NCI-H69 (cell line): ENCODE data around the gene NTPCR.
A peak's percentile ranks its signal among the peaks of the same experiment; 100 is the strongest.

Experiments
- DNase-seq: peaks from one replicate; lab custom pipeline; 2025; lab: John Stamatoyannopoulos, UW

The NTPCR gene

DNA sequence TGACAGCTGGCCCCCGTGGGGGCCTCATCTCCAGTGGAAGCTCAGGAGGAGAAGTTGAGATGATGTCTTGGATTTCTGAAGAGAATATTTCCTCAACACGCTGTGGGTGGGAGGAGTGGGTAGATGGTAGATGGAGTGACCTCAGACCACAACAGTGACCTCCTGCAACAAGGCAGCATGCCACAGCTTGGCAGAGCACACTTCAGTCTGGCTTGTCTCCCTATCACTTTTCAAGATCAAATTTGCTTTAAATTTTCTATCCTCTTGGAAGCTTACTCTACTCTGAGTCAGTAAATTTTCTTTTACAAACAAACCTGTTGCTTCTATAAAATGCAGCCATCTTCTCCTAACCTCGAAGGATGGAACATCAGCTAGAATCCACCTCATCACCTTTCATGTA, 59.7 kb downstream of the NTPCR start:
- no peak for DNase-seq

DNA sequence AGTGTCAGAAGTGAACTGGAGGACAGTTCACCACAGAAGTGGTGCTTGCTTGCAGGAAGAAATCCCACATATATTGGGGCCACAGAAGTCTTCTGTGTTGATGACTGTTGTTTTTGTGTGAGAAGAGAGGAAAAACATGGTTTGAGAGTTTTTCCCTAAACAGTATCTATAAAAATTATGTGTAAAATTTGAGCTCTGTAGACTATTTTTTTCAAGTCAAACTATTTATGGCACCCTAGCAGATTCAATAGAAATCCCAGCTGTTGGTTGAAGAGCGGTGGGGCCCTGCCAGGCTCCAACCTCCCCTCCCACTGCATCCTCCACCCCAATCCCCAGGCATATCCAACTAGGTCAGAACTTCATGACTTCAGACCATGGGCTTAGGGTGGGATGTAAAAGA, 61.6 kb downstream of the NTPCR start:
- no peak for DNase-seq

DNA sequence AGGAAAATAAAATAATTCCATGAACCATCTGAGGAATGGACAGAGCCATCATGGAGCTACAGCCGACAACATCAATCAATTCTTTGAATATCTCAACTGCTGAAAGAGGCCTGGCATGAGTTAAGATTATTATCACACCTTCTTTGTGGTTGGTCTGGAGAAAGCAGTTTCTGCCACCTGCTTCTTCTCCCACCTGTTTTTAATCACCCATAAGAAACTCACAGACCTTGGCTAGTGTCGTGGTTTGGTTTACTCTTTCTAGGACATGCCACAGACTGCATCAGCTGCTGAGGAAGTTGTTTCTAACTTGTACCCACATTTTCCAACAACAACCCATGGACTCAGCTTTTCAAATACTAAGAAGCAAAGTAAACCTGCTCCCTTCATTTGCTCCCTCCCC, 65.6 kb downstream of the NTPCR start:
- no peak for DNase-seq

DNA sequence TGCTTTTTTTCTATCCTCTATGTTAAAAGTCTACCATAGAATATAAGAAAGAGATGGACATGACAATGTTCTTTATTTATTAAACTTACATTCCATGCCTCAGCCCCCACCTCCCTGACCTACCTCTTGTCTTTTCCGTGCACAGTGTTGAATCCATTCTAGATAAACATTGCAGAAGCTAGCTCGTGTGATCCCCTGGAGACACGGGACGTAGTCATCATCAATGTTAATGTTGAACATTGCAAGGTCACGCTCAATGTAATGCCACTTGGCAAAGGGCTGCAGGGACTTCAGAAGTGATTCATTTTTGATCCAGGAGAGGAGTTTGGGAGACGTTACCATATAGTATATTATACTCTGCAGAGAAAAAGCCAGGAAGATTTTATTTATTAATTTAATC, 66.4 kb downstream of the NTPCR start:
- DNase-seq, result no peak

DNA sequence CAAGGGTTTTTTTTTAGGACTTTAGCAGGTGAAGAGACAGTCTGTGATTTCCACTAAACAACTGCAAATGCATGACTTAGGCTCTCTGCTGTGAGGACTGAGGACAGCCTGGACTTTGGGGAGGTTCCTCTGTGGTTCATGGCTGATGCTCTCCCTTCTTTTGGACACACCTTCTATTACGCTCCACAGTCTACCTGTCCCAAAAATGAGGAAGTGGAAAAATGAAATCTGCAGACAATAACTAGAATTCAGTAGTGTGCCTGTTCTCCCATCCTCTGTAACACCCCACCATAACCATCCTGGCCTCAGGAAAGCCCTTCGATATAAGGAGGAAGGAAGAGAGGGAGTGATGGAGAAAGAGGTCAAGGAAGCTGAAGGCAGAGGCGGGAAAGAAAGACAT, 68.7 kb downstream of the NTPCR start:
- no peak for DNase-seq

DNA sequence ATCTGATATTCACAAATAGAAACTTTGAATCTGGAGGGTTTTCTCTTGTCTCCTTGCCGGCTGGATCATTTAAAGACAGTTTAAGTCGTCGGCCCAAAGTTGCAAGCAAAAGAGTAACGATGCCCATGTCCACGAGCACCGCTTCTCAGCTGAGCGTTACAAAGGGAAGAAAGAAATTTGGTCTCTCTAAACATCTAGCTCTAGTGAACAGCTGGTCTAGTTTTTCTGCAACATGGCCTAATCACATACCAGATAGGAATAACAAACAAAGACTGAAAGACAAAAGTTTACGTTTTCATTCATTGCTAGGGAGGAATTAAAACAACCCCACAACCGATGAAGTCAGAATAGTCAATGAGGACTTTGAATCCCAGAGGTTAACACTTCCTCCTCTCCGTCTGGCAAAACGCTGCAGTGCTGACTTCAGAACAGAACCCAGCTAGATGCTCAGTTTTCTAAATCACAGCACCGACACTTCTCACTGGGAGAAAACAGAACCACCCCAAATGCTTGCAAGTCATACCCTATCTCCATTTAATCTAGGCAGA, 69.4 kb downstream of the NTPCR start:
- DNase-seq, result no peak

DNA sequence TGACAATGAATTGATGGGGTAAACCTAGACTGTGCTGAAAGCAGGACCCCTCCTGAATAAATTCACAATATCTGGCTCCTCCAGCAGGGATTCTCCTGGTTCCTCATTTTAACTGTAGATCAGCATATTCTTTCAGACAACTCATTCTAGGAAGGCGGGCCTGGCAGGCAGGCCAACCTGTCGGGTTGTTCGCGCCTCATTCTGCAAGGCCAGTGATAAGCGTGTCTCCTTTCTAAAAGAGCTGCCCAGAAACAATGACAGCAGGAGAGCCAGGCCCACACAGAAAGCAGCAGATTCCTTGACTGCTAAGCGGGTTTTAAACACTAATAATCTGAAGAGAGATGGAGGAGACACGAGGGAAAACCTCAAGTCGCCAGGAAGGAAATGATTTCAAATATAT, 70.0 kb downstream of the NTPCR start:
- DNase-seq, result no peak

DNA sequence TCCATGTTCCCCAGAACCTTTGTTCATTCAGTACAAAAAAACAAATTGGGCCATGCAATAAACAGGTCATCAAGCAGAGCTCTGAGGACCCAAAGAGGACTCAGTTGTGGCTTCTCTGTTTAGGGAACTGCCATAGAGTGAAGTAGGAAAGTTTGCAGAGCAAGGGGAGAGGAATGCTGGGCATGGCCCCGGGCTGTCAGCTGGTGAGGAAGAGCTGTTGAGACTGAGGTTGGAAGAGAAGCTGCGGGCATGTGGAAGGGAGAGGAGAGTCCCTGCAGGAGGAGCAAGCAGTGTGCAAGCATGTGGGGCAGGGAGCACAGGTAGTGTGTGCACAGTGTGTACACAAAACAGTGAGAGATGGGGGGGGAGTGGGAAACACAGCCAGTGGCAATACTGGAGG, 71.8 kb downstream of the NTPCR start:
- DNase-seq, result no peak

DNA sequence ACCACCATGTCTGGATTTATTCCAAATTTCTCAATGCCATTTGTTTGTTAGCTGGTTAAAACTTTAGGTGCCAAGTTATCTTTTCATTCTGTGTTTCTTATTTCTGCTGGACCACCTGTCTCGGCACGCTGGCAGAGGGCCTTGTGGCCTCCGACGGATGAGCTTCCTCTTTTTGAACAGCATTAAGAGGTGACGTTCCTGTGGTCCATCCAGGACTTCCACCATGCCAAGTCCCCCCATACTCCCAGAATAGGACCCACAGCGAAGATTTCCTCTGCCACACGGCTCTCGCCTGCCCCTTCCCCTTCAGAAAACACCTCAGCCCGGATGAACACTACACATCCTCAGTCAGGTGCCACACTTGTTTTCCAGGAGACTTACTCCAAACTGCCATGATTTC, 73.8 kb downstream of the NTPCR start:
- no peak for DNase-seq

DNA sequence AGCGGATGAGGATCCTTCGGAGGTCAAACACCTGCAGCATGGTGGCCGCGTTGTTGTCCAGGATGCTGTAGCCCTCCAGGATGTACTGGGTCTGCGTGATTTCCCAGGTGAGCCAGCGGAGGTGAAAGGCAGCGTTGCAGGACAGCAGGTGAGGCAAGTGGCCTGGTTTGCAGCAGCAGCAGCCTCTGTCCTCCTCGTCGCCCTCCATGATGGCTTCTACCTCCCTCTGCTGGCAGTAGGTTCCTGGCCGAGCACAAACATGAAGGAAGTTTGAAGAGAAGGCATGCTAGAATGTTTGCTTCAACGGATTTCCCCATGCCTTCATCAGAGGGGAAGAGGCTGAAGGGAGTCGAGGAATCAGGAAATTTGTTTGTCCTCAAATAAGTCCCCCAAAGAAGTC, 74.7 kb downstream of the NTPCR start:
- peak; percentile 29 for DNase-seq

DNA sequence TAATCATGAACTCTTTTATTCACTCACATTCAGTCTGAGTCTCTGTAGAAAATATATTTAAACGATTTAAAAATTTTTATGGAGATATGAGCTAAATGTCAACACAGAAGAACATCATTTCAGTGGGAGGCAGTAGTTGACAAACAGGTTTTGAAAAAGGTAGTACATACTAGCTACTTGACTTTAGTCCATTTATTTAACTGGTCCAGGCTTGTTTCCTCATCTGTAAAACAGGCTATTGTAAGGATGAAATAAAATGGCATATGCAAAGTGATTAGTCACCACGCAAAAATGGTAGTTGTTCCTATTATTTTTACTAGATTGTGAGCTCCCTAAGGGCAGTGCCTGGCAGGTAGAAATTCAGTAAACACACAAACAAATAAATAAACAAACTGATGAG, 75.2 kb downstream of the NTPCR start:
- no peak for DNase-seq

DNA sequence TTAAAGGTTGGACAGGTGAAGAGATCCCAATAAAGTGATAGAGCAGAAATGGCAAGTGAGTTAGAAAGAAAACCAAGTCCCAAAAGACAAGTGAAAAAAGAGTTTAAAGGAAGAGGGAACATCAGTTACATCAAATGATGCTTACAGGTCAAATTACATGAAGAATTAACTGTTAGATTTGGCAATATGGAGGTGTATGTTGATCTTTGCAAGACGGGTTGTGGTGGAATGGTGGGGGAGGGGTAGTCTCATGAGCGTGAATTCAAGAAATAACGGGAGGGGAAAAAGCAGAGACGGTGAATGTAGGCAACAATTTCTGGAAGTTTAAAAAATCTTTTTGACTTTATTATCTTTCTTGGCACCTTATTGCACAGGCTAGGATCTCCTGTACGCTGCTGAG, 76.6 kb downstream of the NTPCR start:
- DNase-seq, result no peak

DNA sequence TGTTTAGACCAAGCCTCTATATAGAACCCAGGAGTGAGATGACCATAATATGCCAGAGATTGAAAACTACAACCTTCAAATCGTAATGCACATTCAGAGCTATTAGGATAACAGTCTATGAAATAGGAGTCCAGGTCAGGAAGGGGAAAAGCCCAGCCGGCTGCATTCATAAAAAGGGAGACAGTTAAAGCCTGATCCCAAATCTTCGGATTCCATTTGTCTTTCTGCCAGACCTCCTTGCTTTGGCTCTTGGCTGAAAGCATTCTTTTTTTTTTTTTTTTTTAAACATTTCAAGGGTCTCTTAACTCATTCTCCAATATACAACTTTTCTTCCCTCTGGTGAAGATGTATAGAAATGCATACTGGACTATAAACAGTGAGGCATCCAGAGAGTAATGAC, 81.1 kb downstream of the NTPCR start:
- DNase-seq, result no peak

DNA sequence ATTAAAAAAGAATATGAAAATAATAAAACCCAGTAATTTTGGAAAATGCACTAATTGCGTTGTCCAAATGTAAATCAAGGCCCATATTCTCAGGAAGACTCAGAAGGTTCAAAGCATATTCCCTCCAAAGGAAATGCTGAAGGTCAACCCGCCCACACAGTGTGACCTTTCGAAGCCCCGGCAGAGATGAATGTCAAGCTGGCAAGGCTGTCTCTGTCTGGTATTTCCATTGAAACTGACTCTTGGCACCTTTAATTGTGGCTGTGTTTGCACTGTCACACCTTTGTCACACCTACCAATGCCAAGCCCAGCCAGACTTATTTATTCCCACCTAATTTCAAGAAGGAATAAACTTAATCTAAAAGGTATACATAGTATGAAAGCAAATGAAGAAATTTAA, 82.5 kb downstream of the NTPCR start:
- no peak for DNase-seq

DNA sequence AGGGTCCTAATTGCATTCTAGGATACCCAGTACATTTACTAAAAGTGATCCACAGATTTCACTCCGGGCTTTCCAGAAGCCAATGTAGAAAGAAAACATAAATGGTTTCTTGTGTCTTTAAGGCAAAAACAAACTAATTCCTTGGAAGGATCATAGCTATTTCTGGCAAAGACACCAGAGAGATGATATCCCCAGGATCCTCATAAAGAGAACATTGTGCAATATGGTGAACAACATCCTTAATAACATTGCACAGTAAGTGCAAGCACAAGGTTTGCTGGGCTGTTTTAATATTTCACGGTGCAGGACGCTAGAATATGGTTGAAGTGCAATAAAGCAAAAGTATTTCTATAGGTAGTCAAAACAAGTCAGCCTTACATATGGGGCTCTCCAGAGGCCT, 83.0 kb downstream of the NTPCR start:
- no peak for DNase-seq
